G401.6 (cell line): ENCODE data around the gene ZNF700.
"Not testable (repeated sequence)": the region's sequence is repeated elsewhere in the genome, so short reads cannot be mapped to it uniquely, and the experiment has no call there.

Experiments used
- FAIRE-seq: peaks from 2 replicates; lab custom pipeline; 2012; peaks lifted over from hg19 to GRCh38; lab: Jason Lieb, UNC

The ZNF700 gene

GRCh38 chr19:11989112-11989456, 64.2 kb downstream of the ZNF700 start:
- no peak for FAIRE-seq

- FAIRE-seq, result not testable (repeated sequence)
Measured at GRCh38 chr19:11991921-11992320, 67.0 kb downstream of the ZNF700 start.

- no peak for FAIRE-seq
Measured at GRCh38 chr19:11995174-11995573, 70.3 kb downstream of the ZNF700 start.
